CD4-positive, alpha-beta T cell treated with Interleukin-17A for 1 hour (primary cell): ENCODE data around the gene POLR2L.

Source experiments
- DNase-seq: peaks from one replicate; pipeline ENCODE4 v3.0.0-alpha.2; 2020

Gene POLR2L

DNA sequence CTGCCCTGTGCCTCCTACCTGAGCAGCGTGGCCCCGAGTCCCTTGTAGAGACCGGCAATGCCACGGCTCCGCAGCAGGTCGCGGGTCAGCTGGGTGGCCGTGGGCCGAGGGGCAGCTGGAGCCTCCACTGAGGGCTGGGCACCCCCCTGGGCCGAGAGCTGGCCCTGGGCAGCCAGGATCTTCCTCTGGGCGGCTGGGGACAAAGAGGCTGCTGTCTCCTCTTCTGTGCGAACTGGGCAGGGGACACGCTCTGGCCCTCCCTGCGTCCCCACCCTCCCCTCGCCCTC is 49.9 kb downstream of the POLR2L start:
- DNase-seq: no peak

DNA sequence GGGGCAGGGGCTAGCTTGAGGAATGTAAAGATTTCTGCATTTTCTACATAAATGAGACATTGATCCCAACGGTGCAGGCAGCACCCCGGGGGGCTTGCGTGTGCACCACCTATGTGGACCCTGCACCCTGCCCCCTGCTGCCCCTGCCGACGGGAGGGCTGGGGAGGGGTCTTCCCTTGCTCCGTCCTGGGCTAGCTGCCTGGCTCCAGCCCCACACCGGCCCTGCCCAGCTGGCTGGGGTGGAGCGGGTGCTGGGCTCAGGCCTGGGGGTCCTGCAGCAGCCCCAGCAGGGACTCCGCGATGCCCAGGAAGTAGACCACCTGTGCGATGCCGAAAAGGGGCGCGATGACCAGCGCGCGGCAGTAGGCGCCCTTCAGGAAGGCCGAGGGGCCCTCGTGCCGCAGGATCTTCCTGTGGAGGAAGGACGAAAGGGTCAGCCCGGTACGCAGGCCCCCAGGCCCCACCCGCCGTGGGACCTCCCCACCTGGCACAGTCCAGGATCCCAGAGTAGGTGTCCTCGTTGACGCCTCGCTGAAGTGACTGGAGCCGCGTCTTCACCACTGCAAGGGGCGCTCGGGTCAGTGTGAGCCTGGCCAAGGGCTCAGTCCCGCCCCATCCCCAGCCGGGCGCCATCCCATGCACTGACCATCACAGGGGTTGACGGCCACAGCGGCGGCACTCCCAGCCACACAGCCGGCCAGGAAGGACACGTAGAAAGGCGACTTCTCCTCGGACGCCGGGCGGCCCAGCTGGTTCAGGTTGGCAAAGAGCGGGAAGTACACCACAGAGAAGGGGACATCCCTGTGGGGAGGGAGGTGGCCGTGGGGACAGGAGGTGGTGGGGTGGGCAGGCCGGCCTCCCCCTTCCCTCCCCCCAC is 50.4 kb downstream of the POLR2L start:
- DNase-seq: no peak

DNA sequence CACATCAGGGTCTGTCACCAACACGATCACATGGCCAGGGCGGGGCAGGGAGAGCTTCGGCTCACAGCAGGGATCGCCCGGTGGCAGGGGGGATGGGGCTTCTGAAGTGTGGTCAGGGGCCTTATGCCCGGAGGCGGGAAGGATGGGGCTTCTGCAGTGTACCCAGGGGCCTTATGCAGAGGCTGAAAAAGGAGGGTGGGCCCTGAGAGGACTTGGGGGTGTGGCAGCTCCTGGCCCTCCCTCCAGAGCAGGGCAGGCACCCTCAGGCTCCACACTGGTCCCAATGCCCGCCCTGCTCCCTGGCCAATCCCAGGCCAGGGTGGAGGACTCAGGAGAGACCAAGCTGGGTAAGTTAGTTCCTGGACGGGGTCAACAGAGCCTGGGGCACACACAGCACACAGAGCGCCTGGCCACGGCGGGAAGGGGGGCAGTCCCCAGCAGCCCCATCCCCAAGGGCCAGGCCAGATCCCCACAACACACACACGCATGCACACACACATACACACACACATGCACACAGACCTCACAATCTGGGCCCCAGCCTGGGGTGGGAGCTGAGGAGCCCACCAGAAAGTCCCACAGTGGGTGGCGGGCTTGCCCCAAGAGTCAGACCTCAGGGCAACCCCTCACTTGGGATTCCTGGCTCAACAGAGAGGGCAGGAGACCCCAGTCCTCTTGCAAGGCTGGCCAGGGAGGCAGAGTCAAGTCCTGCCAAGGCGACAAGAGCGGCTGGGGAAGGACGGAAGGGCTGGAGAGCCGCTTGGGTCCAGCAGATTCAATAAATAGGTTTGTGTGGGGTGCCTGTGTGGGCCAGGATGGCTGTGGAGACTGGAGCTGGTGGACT is 51.4 kb downstream of the POLR2L start:
- DNase-seq: no peak

DNA sequence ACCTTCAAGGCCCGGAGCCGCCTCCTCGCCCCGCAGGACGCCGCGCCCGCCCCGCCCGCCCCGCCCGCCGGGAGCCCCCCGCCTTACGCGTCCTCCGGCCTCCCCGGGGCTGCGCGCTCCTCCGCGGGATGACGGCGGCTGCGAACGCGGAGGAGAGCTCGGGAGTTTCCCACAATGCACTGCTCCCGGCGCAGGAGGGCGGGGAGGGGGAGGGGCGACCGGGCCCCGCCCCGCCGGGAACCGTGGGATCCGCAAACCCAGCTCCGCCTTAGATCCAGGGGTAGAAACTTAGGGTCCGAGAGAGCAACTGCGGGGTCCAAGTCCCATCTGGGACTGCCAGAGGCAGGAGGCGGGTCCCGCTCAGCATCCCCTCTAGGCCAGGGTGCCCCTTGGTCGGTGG is 52.4 kb downstream of the POLR2L start, which contains the start of gene CEND1:
CEND1 (minus strand) TSS at position 148 of the 400 bp plus-strand sequence. CDS start 1,514 bp downstream, outside the sequence.
- peak; percentile 53 for DNase-seq
